Prostate gland (tissue), 2 donors: ENCODE measurements around the gene ZNF74.

Source experiments
- POLR2A ChIP-seq: fragments of 450-650 bp; IDR thresholded peaks from one replicate; pipeline ENCODE4 v1.6.1; 2016; ENCODE audit warnings: antibody characterized with exemption, mild to moderate bottlenecking
- TF ChIP-seq, protein P1 (sequence below), 4 experiments: fragments of 200-600 bp in 2 of 4; fragments of 450-650 bp in 2 of 4; sonication (generic) in 2 of 4; IDR thresholded peaks; 1 replicate in 3 of 4; 2 replicates in 1 of 4; pipeline ENCODE4 v1.5.1; 2016 to 2019; ENCODE audit warnings: antibody characterized with exemption in 4 of 4, mild to moderate bottlenecking in 2 of 4, moderate library complexity in 2 of 4

DNA sequence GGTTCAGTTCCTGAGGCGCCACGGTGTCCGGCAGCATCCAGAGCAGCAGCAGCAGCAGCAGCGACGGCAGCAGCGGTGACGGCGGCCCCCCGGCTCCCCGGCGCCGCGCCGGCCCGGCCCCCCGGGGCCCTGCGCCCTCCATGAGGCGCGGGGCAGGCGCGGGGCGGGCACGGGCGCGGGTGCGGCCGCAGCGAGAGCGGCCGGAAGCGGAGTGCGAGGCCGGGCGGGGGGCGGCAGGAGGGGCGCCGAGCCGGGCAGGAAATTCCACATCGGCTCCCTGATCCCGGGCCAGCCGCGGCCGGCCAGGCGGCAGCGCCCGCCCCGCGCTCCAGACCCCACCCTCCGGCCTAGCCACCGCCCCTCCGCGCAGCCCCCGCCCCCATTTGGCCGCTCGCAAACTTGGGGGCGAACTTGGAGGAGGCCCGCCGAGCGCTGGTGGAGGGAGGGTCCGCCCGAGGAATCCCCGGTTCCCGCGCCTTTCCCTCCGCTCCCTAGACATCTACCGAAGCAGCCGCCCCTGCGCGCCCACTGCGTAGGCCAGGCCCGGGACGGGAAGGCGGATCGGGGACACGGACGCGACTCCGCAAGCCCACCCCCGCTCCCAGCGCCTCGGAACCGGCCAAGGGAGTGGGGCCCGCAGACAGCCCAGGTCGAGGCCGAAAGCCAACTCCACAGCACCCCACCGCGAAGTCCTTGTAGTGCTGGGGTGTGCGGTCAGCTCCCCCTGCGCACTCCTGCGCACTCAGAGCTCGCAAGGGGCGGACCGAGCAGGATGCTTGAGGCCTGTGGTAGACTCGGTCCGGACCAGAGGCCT lies 43.9 kb downstream of the ZNF74 start, which contains the start of gene SCARF2:
- TF ChIP-seq, protein P1, sequence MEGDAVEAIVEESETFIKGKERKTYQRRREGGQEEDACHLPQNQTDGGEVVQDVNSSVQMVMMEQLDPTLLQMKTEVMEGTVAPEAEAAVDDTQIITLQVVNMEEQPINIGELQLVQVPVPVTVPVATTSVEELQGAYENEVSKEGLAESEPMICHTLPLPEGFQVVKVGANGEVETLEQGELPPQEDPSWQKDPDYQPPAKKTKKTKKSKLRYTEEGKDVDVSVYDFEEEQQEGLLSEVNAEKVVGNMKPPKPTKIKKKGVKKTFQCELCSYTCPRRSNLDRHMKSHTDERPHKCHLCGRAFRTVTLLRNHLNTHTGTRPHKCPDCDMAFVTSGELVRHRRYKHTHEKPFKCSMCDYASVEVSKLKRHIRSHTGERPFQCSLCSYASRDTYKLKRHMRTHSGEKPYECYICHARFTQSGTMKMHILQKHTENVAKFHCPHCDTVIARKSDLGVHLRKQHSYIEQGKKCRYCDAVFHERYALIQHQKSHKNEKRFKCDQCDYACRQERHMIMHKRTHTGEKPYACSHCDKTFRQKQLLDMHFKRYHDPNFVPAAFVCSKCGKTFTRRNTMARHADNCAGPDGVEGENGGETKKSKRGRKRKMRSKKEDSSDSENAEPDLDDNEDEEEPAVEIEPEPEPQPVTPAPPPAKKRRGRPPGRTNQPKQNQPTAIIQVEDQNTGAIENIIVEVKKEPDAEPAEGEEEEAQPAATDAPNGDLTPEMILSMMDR (IDR thresholded peaks at IDR 0.05), result no peak
- no peak for TF ChIP-seq POLR2A
